ENCODE results near the gene GRIP1. TPM values are rescaled to one million over a fixed set of nuclear protein-coding genes. Genes with fewer than 3 reads are reported as not detected.

The GRIP1 gene
- total RNA-seq, 6 donors from 2014 or later, result 0.33 to 5.2 (median 1.7) TPM

GRCh38 chr12:66405395-66405794 lies 273.5 kb downstream of the GRIP1 start:
- TF ChIP-seq, protein P1, sequence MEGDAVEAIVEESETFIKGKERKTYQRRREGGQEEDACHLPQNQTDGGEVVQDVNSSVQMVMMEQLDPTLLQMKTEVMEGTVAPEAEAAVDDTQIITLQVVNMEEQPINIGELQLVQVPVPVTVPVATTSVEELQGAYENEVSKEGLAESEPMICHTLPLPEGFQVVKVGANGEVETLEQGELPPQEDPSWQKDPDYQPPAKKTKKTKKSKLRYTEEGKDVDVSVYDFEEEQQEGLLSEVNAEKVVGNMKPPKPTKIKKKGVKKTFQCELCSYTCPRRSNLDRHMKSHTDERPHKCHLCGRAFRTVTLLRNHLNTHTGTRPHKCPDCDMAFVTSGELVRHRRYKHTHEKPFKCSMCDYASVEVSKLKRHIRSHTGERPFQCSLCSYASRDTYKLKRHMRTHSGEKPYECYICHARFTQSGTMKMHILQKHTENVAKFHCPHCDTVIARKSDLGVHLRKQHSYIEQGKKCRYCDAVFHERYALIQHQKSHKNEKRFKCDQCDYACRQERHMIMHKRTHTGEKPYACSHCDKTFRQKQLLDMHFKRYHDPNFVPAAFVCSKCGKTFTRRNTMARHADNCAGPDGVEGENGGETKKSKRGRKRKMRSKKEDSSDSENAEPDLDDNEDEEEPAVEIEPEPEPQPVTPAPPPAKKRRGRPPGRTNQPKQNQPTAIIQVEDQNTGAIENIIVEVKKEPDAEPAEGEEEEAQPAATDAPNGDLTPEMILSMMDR (IDR thresholded peaks at IDR 0.05), result no peak
- TF ChIP-seq POLR2A (IDR thresholded peaks at IDR 0.05), result no peak
- no peak for TF ChIP-seq POLR2AphosphoS5 (IDR thresholded peaks at IDR 0.05)
- H3K27ac ChIP-seq, result no peak overlapping the region
- ATAC-seq (ENCODE audit: low FRiP score in 2 of 2), result no peak
- no peaks in the 10 kb centered on the region for H3K4me1 ChIP-seq
- DNase-seq, result no peak
- no peaks in the 10 kb centered on the region for H3K36me3 ChIP-seq
- no peaks in the 10 kb centered on the region for H3K27me3 ChIP-seq
- no peaks in the 10 kb centered on the region for H3K9me3 ChIP-seq
- no peak overlapping the region for H3K4me3 ChIP-seq

DNA sequence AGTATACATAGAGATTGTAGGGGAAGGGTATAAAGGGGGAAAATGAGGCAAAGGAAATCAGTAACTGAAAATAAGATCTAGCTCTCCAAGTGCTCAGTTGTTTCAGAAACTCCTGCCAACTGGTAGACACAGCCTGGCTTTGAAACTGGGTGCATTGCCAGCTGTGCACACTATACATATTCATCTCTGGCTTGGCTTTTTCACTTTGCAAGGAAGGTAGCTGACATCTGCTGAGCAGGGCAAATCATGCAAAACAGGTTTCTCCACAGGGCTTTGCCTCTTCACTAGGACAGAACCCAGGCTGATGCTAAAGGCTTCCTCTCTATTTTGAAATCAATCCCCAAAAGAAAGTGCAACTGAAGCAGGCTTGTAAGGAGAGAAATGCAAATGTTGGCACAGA lies 275.1 kb downstream of the GRIP1 start:
- H3K9me3 ChIP-seq, result no peaks in the 10 kb centered on the region
- TF ChIP-seq, protein P1 (IDR thresholded peaks at IDR 0.05), result no peak
- no peak for TF ChIP-seq POLR2A (IDR thresholded peaks at IDR 0.05)
- no peak for TF ChIP-seq EP300 (IDR thresholded peaks at IDR 0.05)
- no peak for TF ChIP-seq POLR2AphosphoS5 (IDR thresholded peaks at IDR 0.05)
- no peaks in the 10 kb centered on the region for H3K4me1 ChIP-seq
- no peaks in the 10 kb centered on the region for H3K27me3 ChIP-seq
- no peak overlapping the region for H3K27ac ChIP-seq
- DNase-seq, result no peak
- H3K36me3 ChIP-seq, result no peaks in the 10 kb centered on the region
- ATAC-seq (ENCODE audit: low FRiP score in 2 of 2), result no peak
- no peak overlapping the region for H3K4me3 ChIP-seq

- Histone ChIP-seq H3K9me3 (no peaks in the 10 kb centered on the region), H3K4me1 (no peaks in the 10 kb centered on the region), H3K4me3 (no peak overlapping the region), H3K27me3 (no peaks in the 10 kb centered on the region), H3K36me3 (no peaks in the 10 kb centered on the region), H3K27ac (no peak overlapping the region)
- TF ChIP-seq POLR2AphosphoS5 (IDR thresholded peaks at IDR 0.05) (no peak), POLR2A (IDR thresholded peaks at IDR 0.05) (no peak), EP300 (IDR thresholded peaks at IDR 0.05) (no peak)
- TF ChIP-seq, protein P1 (IDR thresholded peaks at IDR 0.05), result no peak
- ATAC-seq (ENCODE audit: low FRiP score in 2 of 2) (no peak), DNase-seq (no peak)
- WGBS, 2 donors, result 83 to 92% methylated on average over 3 of the region's 3 CpGs
Measured at GRCh38 chr12:66399911-66400306, 279.0 kb downstream of the GRIP1 start.

GRCh38 chr12:66398931-66399910 lies 279.7 kb downstream of the GRIP1 start:
- no peaks in the 10 kb centered on the region for H3K9me3 ChIP-seq
- H3K36me3 ChIP-seq, result no peaks in the 10 kb centered on the region
- H3K27me3 ChIP-seq, result no peaks in the 10 kb centered on the region
- TF ChIP-seq POLR2AphosphoS5 (IDR thresholded peaks at IDR 0.05) (no peak), POLR2A (IDR thresholded peaks at IDR 0.05) (no peak), EP300 (IDR thresholded peaks at IDR 0.05) (no peak)
- TF ChIP-seq, protein P1 (IDR thresholded peaks at IDR 0.05), result no peak
- DNase-seq (no peak), ATAC-seq (ENCODE audit: low FRiP score in 2 of 2) (no peak)
- WGBS, 2 donors, result 59 to 65% methylated on average over 10 of the region's 10 CpGs
- no peak overlapping the region for H3K4me3 ChIP-seq
- no peaks in the 10 kb centered on the region for H3K4me1 ChIP-seq
- H3K27ac ChIP-seq, result no peak overlapping the region
